ENCODE measurements around the gene ATOH8.

ATOH8 gene

DNA sequence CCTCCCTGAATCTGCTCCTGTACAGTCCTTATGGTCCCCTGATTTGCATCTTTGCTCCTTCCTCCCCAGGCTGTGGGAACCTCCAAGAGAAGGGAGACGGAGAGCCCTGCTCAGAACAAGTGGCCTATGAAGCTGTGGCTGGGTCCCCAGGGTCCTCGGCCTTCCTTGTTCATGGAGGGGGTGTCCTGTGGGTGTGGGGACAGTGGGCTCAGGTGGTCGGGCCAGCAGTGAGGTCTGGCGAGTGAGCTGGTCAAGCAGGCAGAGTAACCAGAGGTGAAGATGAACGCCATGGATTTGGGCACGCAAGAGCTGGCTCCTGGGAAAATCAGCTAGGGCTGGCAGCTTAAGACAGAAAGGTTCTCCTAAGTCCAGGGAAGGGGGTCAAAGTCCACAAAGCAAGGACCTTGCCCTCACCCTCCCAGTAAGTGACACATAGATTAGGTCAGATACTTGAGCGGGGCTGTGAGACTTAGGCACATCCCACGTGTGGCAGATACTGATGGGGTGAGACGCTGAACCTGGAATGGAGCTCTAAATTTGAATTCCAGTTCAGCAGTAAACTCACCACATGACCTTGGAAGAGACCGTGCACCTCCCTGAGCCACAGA lies 34.8 kb upstream of the ATOH8 start:
- Histone ChIP-seq H3K27ac (ENCODE audit: low read depth, low read length) (no peak overlapping the region), H3K79me2 (ENCODE audit: control insufficient read depth, insufficient read depth, low read length, unreplicated experiment) (no peaks in the 10 kb centered on the region), H3K36me3 (ENCODE audit: insufficient read depth, low read length) (no peaks in the 10 kb centered on the region), H3K27me3 (ENCODE audit: insufficient read depth, low read length) (no peaks in the 10 kb centered on the region), H3K4me1 (ENCODE audit: control insufficient read depth, insufficient read depth, low read length, unreplicated experiment) (peaks cover 2% of the 10 kb centered on the region), H2AFZ (ENCODE audit: low read length, unreplicated experiment) (no peak overlapping the region), H3K4me3 (ENCODE audit: low read depth, low read length) (no peak overlapping the region)

DNA sequence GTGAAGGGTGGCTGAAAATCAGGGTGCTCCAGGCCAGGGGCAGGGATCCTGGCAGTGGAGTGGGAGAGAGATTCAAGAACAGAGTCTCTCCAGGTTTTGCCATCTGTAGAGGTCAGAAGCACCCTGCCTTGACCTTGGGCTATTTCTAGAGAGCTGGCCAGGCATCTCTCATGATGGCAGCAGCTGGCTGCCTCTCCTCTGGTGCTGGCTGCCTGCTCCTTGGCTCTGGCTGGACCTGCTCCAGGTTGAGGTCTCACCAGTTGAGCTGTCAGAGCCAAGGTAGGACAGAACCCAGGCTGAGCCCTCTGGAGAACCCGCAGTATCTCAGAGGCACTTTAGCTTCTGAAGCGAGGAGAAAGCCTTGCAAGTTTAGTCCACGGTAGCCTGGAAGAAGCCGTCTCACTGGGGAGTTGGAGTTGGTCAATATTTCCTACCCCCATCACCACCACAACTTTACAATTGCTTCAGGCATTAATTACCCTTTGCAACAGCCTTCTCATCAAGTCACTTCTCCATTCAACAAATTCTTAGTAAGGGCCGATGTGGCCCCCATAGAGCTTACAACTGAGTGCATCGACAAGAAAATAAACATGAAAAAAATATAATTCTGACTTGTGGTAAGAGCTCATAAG lies 34.1 kb upstream of the ATOH8 start:
- Histone ChIP-seq H3K4me1 (ENCODE audit: control insufficient read depth, insufficient read depth, low read length, unreplicated experiment) (peaks cover 7% of the 10 kb centered on the region), H3K4me3 (ENCODE audit: low read depth, low read length) (no peak overlapping the region), H2AFZ (ENCODE audit: low read length, unreplicated experiment) (no peak overlapping the region), H3K27ac (ENCODE audit: low read depth, low read length) (no peak overlapping the region), H3K79me2 (ENCODE audit: control insufficient read depth, insufficient read depth, low read length, unreplicated experiment) (no peaks in the 10 kb centered on the region), H3K36me3 (ENCODE audit: insufficient read depth, low read length) (no peaks in the 10 kb centered on the region), H3K27me3 (ENCODE audit: insufficient read depth, low read length) (no peaks in the 10 kb centered on the region)

GRCh38 chr2:85720533-85720932 lies 33.3 kb upstream of the ATOH8 start:
- no peak overlapping the region for H3K4me3 ChIP-seq (ENCODE audit: low read depth, low read length)
- H3K36me3 ChIP-seq (ENCODE audit: insufficient read depth, low read length): no peaks in the 10 kb centered on the region
- no peaks in the 10 kb centered on the region for H3K79me2 ChIP-seq (ENCODE audit: control insufficient read depth, insufficient read depth, low read length, unreplicated experiment)
- H3K27ac ChIP-seq (ENCODE audit: low read depth, low read length): no peak overlapping the region
- peaks cover 7% of the 10 kb centered on the region for H3K4me1 ChIP-seq (ENCODE audit: control insufficient read depth, insufficient read depth, low read length, unreplicated experiment)
- no peaks in the 10 kb centered on the region for H3K27me3 ChIP-seq (ENCODE audit: insufficient read depth, low read length)
- H2AFZ ChIP-seq (ENCODE audit: low read length, unreplicated experiment): no peak overlapping the region

- Histone ChIP-seq H3K79me2 (ENCODE audit: control insufficient read depth, insufficient read depth, low read length, unreplicated experiment) (no peaks in the 10 kb centered on the region), H3K27me3 (ENCODE audit: insufficient read depth, low read length) (no peaks in the 10 kb centered on the region), H3K4me1 (ENCODE audit: control insufficient read depth, insufficient read depth, low read length, unreplicated experiment) (peaks cover 7% of the 10 kb centered on the region), H2AFZ (ENCODE audit: low read length, unreplicated experiment) (no peak overlapping the region), H3K36me3 (ENCODE audit: insufficient read depth, low read length) (no peaks in the 10 kb centered on the region), H3K27ac (ENCODE audit: low read depth, low read length) (no peak overlapping the region), H3K4me3 (ENCODE audit: low read depth, low read length) (no peak overlapping the region)
Observed at GRCh38 chr2:85721641-85722040, 32.1 kb upstream of the ATOH8 start.

DNA sequence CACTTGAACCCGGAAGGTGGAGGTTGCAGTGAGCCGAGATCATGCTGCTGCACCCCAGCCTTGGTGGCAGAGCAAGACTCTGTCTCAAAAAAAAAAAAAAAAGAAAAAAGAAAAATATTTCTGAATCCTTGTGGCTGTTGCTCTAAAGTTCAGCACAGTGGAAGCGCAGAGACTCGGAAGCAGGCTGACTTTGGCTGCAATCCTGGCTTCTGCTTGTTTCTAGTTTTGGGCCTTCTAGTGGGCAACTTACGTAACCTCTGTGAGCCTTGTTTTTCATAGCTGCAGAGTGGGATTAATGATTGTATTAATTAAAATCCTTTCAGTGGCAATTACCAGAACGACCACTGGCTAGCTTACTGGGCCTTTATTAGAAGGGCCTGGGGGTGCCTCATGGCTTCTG lies 31.3 kb upstream of the ATOH8 start:
- Histone ChIP-seq H3K27ac (ENCODE audit: low read depth, low read length) (no peak overlapping the region), H3K4me3 (ENCODE audit: low read depth, low read length) (no peak overlapping the region), H3K36me3 (ENCODE audit: insufficient read depth, low read length) (no peaks in the 10 kb centered on the region), H3K79me2 (ENCODE audit: control insufficient read depth, insufficient read depth, low read length, unreplicated experiment) (no peaks in the 10 kb centered on the region), H3K27me3 (ENCODE audit: insufficient read depth, low read length) (no peaks in the 10 kb centered on the region), H2AFZ (ENCODE audit: low read length, unreplicated experiment) (no peak overlapping the region), H3K4me1 (ENCODE audit: control insufficient read depth, insufficient read depth, low read length, unreplicated experiment) (peaks cover 7% of the 10 kb centered on the region)

- Histone ChIP-seq H3K27ac (ENCODE audit: low read depth, low read length) (no peak overlapping the region), H3K79me2 (ENCODE audit: control insufficient read depth, insufficient read depth, low read length, unreplicated experiment) (no peaks in the 10 kb centered on the region)
Observed at GRCh38 chr2:85723707-85724360, 30.0 kb upstream of the ATOH8 start.

GRCh38 chr2:85724731-85725181 lies 29.0 kb upstream of the ATOH8 start:
- no peaks in the 10 kb centered on the region for H3K79me2 ChIP-seq (ENCODE audit: control insufficient read depth, insufficient read depth, low read length, unreplicated experiment)
- H3K4me3 ChIP-seq (ENCODE audit: low read depth, low read length): no peak overlapping the region
- peaks cover 7% of the 10 kb centered on the region for H3K4me1 ChIP-seq (ENCODE audit: control insufficient read depth, insufficient read depth, low read length, unreplicated experiment)
- H3K36me3 ChIP-seq (ENCODE audit: insufficient read depth, low read length): no peaks in the 10 kb centered on the region
- H3K27ac ChIP-seq (ENCODE audit: low read depth, low read length): no peak overlapping the region
- H3K27me3 ChIP-seq (ENCODE audit: insufficient read depth, low read length): no peaks in the 10 kb centered on the region
- no peak overlapping the region for H2AFZ ChIP-seq (ENCODE audit: low read length, unreplicated experiment)

More at GRCh38 chr2:85723707-85724360, 30.0 kb upstream of the ATOH8 start:
- H2AFZ ChIP-seq (ENCODE audit: low read length, unreplicated experiment): no peak overlapping the region
- no peak overlapping the region for H3K4me3 ChIP-seq (ENCODE audit: low read depth, low read length)
- H3K27me3 ChIP-seq (ENCODE audit: insufficient read depth, low read length): no peaks in the 10 kb centered on the region
- H3K36me3 ChIP-seq (ENCODE audit: insufficient read depth, low read length): no peaks in the 10 kb centered on the region
- H3K4me1 ChIP-seq (ENCODE audit: control insufficient read depth, insufficient read depth, low read length, unreplicated experiment): peaks cover 7% of the 10 kb centered on the region

- H3K27me3 ChIP-seq (ENCODE audit: insufficient read depth, low read length): no peaks in the 10 kb centered on the region
- H3K79me2 ChIP-seq (ENCODE audit: control insufficient read depth, insufficient read depth, low read length, unreplicated experiment): no peaks in the 10 kb centered on the region
- no peak overlapping the region for H3K4me3 ChIP-seq (ENCODE audit: low read depth, low read length)
- no peak overlapping the region for H3K27ac ChIP-seq (ENCODE audit: low read depth, low read length)
- H3K36me3 ChIP-seq (ENCODE audit: insufficient read depth, low read length): no peaks in the 10 kb centered on the region
- peaks cover 7% of the 10 kb centered on the region for H3K4me1 ChIP-seq (ENCODE audit: control insufficient read depth, insufficient read depth, low read length, unreplicated experiment)
- H2AFZ ChIP-seq (ENCODE audit: low read length, unreplicated experiment): no peak overlapping the region
Observed at GRCh38 chr2:85725451-85725850, 28.3 kb upstream of the ATOH8 start.

DNA sequence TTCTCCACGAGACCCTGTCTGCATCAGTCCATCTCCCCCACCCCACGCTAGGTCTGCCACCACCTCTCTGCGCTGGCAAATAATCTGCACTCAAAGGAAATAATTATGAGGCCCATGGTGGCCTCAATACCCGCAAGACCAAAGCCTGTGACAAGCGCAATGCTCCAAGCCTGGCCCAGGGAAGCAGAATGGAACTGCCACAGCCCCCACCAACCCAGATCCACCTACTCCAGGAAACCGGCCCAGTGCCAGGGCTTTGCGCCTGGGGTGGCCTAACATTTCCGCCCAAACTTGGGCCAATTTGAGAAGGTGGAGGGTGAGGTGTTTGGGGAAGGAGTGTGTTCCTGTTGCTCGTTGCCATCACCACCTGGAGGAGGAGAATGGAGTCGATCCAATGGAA lies 26.0 kb upstream of the ATOH8 start:
- H3K4me3 ChIP-seq (ENCODE audit: low read depth, low read length): no peak overlapping the region
- no peak overlapping the region for H3K27ac ChIP-seq (ENCODE audit: low read depth, low read length)
- H2AFZ ChIP-seq (ENCODE audit: low read length, unreplicated experiment): no peak overlapping the region
- no peaks in the 10 kb centered on the region for H3K27me3 ChIP-seq (ENCODE audit: insufficient read depth, low read length)
- no peaks in the 10 kb centered on the region for H3K79me2 ChIP-seq (ENCODE audit: control insufficient read depth, insufficient read depth, low read length, unreplicated experiment)
- H3K36me3 ChIP-seq (ENCODE audit: insufficient read depth, low read length): no peaks in the 10 kb centered on the region
- H3K4me1 ChIP-seq (ENCODE audit: control insufficient read depth, insufficient read depth, low read length, unreplicated experiment): peaks cover 7% of the 10 kb centered on the region

GRCh38 chr2:85728342-85728741 lies 25.4 kb upstream of the ATOH8 start:
- Histone ChIP-seq H3K4me1 (ENCODE audit: control insufficient read depth, insufficient read depth, low read length, unreplicated experiment) (peaks cover 7% of the 10 kb centered on the region), H3K79me2 (ENCODE audit: control insufficient read depth, insufficient read depth, low read length, unreplicated experiment) (no peaks in the 10 kb centered on the region), H3K36me3 (ENCODE audit: insufficient read depth, low read length) (no peaks in the 10 kb centered on the region), H3K27me3 (ENCODE audit: insufficient read depth, low read length) (no peaks in the 10 kb centered on the region), H3K27ac (ENCODE audit: low read depth, low read length) (no peak overlapping the region), H3K4me3 (ENCODE audit: low read depth, low read length) (no peak overlapping the region), H2AFZ (ENCODE audit: low read length, unreplicated experiment) (no peak overlapping the region)
